GM21390 (cell line): Measurements from ENCODE around the gene LYSMD2.

Experiments used
- ATAC-seq: cut with Tn5 transposase; IDR thresholded peaks from one replicate; pipeline ENCODE4 v1.9.1; 2021; ENCODE audit not compliant: unreplicated experiment

LYSMD2 gene

DNA sequence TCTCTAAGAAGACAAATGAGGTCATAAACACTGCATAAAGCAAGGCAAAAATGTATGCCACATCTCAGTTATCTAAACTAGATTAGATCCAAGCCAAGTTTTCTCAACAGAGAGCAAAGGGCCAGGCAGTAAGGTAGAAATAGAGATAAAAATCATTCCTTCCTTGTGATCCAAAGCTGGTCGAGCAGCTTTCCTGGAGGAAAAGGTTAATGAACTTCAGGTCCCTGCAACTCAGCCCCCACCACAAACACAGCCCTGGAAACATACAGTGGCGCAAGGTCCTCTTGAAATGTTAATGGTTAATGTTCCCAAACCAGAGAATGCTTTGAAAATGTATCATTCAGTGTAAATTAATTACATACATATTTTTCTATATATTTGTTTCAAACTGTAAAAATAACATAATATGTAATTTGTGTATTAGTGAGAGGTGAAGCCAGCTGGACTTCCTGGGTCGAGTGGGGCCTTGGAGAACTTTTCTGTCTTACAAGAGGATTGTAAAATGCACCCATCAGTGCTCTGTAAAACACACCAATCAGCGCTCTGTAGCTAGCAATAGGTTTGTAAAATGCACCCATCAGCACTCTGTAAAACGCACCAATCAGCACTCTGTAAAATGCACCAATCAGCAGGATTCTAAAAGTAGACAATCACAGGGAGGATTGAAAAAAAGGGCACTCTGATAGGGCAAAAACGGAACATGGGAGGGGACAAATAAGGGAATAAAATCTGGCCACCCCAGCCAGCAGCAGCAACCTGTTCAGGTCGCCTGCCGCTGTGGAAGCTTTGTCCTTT, 17.1 kb downstream of the LYSMD2 start:
- ATAC-seq = no peak

- ATAC-seq = no peak
Measured at GRCh38 chr15:51718746-51719145, 18.7 kb downstream of the LYSMD2 start.

GRCh38 chr15:51718219-51718618, 19.2 kb downstream of the LYSMD2 start:
- no peak for ATAC-seq

DNA sequence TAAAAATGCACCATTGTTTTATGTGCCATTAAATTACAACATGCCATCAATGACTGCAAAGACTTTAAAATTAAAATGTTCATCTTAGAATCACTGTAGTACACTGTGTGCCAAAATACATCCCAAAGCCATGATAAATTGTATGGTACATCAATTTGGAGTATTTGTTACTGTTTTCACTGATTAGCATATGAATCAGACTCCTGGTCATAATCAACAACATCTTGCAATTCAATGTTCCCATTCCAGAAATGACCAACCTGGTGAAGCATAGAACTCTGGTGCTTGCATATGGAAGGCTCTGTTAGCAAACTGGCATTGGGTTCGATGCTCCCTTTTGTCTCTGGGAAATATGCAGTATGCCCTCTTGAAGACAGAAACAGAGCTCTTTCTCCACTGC, 22.5 kb downstream of the LYSMD2 start:
- ATAC-seq = no peak

DNA sequence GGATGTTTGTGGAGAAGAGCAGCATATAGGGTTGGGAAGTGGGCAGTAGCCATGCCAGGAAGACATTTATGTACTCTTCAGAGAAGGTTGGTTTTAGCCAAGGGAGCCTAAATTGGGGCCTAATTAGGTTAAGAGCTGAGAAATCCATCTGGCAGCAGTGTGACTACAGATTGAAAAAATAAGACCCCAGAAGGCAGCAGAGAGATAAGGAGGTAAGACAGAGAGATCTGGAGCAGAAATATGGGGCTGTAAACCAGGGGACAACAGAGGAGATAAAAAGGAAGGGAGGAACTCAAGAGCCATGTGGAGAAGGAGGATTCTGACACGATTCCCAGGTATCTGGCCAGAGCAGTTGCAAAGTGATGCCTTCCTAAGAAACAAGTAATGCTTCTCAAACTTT, 23.3 kb downstream of the LYSMD2 start:
- ATAC-seq = no peak

DNA sequence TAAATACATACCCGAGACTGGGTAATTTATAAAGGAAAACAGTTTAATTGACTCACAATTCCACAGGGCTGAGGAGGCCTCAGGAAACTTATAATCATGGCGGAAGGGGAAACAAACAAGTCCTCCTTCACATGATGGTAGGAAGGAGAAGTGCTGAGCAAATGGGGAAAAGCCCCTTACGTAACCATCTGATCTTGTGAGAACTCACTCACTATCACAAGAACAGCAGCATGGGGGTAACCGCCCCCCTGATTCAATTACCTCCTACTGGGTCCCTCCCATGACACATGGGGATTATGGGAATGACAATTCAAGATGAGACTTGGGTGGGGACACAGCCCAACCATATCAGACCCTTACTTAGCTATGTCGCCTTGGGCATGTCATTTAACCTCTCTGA, 28.4 kb downstream of the LYSMD2 start:
- ATAC-seq = no peak

DNA sequence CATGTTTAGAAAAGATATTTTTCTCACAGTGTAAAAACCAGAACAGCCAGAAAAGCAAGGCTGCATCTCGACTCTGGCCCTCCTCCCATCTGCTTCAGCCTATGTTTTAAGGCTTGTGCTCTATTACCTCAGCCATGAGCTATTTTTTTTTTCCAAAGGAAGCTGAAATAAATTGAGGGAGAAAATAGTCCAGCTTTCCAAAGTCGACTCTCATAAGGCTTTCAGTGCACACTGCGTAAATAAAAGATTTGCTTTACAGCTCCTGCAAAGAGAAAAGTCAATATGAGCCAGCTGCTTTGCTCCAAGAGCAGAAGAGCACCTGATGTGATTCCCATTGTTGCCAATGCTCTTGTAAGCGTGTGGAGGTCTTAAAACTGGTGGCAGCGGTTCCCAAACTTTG, 29.4 kb downstream of the LYSMD2 start:
- no peak for ATAC-seq

DNA sequence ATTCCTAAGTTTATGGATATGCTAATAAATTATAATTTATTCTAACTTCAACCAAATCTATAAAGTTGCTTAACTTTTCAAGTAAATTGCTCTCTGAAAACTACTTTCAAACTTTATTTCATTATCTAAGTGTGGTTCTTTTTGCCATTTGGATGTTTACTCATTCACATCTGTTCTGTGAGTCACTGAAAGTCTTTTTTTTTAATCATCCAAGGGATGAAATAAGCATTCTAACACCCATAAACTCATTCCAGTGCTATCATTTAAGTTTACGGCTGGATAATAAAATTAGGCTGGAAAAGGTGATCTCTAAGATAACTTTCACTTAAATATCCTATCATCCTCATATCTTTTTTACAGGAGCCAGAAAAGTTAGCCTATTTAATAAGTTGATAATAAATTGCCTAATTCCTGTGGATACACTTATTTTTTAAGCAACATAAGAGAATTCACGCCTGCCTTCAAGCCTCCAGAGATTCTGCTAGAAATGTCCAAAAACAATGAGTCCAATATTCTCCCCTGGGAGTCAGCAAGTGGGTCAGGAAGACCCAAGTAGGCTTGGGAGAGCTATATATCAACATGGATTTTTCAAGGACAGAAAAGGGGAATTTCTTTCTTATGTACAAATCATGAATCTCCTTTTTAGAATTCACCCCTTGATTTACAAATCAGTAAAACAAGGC, 30.4 kb downstream of the LYSMD2 start:
- no peak for ATAC-seq

- no peak for ATAC-seq
Measured at GRCh38 chr15:51706291-51706690, 31.2 kb downstream of the LYSMD2 start.

- no peak for ATAC-seq
Measured at GRCh38 chr15:51702710-51703109, 34.7 kb downstream of the LYSMD2 start.

DNA sequence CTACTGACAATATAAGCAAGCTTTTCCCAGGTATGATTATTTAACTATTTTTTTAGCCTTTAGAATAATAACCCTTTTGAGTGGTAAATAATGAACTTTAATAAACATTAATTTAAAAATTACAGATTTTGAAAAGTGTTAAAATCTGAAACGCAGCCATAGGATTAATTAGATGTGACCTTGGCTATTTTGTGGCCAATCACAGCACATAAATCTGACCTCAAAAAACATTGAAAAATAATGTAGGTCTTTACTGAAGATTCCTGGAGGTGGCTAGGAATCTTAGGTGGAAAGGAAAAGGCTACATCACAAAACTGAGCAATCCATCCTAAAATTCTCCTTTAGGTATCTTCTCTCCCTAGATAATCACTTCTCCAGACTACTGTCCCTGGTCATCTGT, 38.1 kb downstream of the LYSMD2 start:
- ATAC-seq = no peak

GRCh38 chr15:51697163-51697562, 40.3 kb downstream of the LYSMD2 start:
- no peak for ATAC-seq

DNA sequence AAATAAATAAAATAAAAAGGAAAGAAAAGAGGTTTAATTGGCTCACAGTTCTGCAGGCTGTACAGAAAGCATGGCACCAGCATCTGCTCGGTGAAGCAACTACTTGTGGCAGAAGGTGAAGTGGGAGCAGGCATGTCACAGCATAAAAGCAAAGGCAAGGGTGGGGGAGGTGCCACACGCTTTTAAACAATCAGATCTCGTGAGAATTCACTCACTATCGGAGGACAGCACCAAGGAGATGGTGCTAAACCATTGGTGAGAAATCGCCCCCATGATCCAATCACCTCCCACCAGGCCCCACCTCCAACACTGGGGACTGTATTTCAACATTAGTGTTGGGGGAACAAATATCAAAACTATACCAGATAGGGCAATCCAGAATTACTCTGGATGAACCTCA, 40.9 kb downstream of the LYSMD2 start:
- no peak for ATAC-seq

GRCh38 chr15:51692154-51692553, 45.3 kb downstream of the LYSMD2 start:
- ATAC-seq = no peak

DNA sequence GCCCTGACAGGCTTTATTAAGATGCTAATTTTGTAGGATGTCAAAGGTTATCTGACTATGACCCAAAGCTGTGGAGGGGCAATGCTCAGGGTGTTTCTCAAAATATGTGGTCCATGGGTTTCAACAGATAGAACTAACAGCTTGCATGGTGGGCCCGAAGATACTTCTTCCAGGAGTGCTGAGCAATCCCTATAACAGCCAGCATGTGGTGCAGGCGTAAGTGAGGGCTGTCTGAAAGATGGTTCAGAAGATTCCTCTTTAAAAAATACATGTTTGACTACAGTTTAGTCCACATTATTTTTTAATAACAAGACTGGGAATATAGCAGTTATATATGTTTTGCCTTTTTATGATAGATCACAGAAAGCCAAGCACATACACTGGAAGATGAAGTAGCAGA, 48.6 kb downstream of the LYSMD2 start:
- ATAC-seq = no peak

DNA sequence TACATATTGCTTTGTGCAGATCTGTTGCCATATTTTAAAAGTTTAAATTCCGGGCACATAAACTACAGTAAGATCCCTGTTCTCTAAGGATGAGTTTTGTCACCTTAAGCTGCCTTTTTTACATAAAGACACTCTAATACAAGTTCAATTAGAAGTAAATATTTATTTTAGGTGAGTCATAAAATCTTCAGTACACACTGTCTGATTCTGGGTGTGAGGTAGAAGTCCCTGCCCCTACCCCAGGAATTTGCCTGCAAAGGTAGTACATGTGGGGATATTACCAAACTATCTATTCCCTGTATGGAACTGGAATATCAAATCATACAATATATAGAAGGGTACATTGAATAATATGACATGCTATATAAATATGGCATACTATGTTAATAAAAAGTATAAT, 49.9 kb downstream of the LYSMD2 start:
- ATAC-seq = no peak

GRCh38 chr15:51681303-51681963, 56.0 kb downstream of the LYSMD2 start, which contains the start of gene SCG3:
SCG3 (plus strand) TSS chr15:51681503; CDS start chr15:51681756, 253 bp downstream.
- ATAC-seq = no peak

- ATAC-seq = no peak
Measured at GRCh38 chr15:51680321-51680720, 57.1 kb downstream of the LYSMD2 start.

GRCh38 chr15:51678096-51678495, 59.4 kb downstream of the LYSMD2 start:
- ATAC-seq = no peak

- no peak for ATAC-seq
Measured at GRCh38 chr15:51677452-51677851, 60.0 kb downstream of the LYSMD2 start.

- no peak for ATAC-seq
Measured at GRCh38 chr15:51677021-51677420, 60.4 kb downstream of the LYSMD2 start.

GRCh38 chr15:51675234-51675633, 62.2 kb downstream of the LYSMD2 start:
- no peak for ATAC-seq
